ENCODE measurements around the gene BMS1.
A peak's percentile ranks its signal among the peaks of the same experiment; 100 is the strongest.
"Not testable (repeated sequence)": the region's sequence is repeated elsewhere in the genome, so short reads cannot be mapped to it uniquely, and the experiment has no call there.

The BMS1 gene

DNA sequence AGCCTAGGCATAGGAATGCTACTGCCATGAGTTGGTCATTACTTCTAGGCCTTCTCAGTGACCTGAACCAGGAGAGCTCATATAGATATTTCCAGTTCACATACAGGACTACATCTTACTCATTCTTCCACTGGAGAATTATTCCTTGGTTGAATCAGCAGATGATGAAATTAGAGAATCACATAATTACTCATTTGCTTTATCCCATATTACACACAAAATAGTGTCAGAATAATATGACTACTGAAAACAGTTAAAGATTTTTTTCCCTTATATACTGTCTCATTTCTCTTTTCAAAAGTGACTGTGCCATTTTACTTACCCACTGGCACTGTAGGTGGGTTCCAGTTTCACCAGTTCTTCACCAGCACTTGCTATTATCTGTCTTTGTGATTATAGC lies 18.5 kb downstream of the BMS1 start:
- no peak for DNase-seq

DNA sequence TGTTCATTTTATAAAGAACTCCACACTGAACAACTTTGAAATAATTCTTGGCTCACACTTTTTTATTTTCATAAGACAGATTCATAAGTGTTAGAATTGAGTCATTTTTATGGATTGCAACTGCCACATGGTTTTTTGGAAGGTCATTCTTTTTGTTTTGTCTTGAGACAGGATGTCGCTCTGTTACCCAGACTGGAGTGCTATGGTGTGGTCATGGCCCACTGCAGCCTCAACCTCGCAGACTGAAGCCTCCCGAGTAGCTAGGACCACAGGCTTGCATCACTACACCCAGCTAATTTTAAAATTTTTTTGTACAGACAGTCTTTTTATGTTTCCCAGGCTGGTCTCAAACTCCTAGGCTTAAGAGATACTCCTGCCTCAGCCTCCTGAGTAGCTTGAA lies 20.3 kb downstream of the BMS1 start:
- no peak for DNase-seq

DNA sequence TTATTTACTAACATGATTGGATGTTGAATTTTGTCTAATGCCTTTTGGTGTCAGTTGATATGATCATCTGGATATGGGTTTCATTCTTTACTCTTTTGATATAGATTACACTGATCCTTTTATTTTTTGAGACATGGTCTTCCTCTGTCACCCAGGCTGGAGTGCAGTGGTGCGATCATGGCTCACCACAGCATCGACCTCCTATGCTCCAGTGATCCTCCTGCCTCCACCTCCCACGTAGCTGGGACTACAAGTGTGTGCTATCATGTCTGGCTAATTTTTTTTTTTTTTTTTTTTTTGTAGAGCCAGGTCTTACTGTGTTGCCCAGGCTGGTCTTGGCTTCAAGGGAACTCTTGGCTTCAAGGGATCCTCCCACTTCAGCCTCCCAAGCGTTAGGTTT lies 27.1 kb downstream of the BMS1 start:
- DNase-seq, result no peak

DNA sequence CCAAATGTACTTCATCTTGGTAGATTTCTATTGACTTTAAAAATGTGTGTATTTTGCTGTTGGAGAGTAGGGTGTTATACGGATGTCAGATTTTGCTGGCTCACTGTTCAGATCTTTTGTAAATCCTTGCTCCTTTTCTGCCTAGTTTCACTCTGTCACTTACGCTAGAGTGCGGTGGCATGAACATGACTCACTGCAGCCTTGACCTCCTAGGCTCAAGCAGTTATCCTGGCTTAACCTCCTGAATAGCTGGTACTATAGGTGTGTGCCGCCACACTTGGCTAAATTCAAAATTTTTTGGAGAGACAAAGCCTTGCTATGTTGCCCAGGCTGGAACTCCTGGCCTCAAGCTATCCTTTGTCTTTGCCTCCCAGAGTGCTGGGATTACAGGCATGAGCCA lies 29.4 kb downstream of the BMS1 start:
- DNase-seq, result no peak

DNA sequence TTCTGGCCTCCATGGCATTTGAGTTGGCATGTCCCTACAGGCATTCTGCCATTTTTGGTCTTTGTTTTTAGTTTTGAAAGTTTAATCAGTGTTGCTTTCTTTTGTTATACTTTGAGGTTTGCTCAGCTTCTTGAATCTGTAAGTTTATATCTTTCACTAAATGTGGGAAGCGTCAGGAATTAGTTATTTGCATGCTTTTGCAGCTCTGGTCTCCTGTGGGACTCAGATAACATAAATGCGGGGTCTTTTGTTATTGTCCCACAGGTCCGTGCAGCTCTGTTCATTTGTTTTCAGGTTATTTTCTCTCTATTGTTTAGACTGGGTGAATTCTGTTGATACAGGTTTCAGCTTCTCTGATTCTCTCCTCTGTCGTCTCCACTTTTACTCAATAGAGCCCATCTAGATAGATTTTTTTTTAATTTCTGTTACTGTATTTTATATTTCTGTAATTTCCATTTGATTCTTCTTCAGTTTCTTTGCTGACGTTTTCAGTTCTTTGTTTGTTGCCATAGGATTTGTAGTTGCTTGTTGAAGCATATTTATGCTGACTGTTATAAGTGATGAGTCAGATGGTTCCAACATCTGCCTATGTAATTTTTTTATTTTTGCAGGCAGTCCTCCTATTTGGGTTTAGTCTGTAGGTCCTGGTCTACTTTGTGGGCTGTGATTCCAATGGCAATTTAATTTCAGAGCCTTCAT lies 31.5 kb downstream of the BMS1 start:
- DNase-seq, result not testable (repeated sequence)

DNA sequence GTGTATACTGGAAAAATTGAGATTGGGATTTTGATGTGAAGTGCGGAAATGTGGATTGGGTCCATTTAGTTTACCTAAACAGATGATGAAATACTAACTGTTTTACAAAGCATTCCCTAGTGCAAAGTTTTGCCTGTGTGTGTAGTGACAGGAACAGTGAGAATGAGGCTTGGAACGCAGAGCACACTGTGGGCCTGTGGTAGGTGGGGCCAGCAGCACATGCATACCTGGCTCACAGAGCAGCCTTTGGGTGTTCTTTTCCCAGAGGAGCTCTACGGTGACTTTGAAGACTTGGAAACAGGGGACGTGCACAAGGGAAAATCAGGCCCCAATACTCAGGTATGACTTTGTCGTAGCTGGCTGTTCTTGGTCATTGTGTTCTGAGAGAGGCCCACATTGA lies 33.7 kb downstream of the BMS1 start:
- DNase-seq, result not testable (repeated sequence)

DNA sequence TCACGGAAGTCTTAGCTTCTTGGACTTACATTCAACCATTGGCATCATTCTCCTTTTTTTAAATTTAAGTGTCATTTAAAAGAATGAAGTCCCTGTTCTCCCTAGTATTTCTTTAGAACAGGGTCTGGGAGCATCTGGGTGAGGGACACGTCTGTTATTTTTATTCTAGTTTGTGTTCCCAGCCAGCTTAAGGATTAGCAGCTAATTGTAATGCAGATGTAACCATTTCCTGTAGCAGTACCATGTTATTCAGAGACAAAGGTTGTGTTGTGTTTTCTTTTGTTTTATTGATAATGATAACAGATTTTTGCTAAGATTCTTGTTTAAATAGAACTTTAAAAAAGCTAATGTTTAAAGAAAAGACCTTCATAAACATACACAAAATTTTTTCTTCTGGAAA lies 34.3 kb downstream of the BMS1 start:
- no peak for DNase-seq

DNA sequence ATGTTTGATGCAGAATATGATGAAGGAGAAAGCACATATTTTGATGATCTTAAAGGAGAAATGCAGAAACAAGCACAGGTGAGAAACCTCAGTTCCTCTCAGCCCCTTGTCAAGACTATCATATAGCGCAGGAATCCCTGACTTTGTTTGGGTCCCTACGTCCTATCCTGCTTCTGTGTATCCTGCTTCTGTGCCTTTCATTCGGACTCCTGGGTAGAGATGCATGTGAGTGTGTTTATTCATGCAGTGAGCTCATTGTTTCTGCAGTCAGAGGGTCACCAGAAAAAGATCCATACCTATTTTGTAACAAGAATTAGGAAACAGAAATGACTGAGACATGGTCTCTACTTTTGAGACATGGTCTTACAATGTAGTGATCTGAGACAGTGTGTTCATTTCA lies 34.8 kb downstream of the BMS1 start:
- not testable (repeated sequence) for DNase-seq

DNA sequence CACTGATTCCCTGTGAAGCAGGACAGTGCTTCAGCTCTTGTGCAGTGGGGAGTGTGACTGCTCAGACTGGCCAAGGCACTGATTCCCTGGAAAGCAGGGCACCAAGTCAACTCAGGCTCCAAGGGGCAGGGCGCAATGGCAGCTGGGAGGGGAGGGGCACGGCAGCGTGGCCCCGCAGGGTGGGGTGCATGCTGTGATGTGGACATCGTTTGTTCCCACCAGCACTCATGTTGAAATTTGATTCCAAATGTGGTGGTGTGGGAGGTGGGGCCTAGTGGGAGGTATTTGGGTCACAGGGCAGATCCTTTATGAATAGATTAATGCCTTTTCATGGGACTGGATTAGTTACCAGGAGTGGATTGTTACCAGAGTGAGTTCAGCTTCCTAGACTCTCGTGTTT lies 44.2 kb downstream of the BMS1 start:
- not testable (repeated sequence) for DNase-seq

DNA sequence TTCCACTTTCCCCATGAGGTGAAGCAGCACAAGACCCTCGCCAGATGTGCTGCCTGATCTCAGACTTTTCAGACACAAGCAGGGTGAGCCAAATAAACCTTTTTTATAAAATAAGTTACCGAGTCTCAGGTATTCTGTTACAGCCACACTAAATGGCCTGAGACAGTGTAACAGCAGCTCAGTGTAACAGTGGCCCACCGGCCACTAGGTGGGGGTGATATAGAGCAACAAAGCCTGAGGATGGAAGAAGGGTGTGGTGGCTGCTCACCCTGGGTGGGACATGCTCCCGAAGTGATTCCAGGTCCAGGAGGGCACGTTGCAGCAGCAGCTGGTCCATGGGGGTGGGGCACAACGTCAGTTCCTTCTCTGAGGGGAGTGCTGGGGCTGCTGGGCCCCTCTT lies 44.6 kb downstream of the BMS1 start:
- no peak for DNase-seq

DNA sequence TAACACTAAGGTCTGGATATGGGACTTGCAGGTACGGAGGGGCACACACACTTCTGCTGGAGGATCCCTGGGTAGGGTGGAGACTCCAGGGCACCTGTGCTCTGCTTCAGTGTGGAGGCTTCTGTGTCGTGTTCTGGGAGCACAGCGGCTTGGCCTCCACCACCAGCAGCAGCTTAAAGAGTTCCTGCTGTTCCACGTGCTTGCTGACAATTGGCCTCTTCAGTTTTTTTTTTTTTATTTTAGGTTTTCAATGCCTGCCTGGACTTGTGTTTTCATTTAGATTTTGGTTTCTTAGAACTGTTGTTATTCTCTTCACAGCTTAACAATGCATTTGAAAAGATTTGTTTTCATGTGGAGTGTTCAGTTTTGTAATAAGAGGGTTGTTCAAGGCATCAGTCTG lies 45.8 kb downstream of the BMS1 start:
- DNase-seq, result not testable (repeated sequence)

DNA sequence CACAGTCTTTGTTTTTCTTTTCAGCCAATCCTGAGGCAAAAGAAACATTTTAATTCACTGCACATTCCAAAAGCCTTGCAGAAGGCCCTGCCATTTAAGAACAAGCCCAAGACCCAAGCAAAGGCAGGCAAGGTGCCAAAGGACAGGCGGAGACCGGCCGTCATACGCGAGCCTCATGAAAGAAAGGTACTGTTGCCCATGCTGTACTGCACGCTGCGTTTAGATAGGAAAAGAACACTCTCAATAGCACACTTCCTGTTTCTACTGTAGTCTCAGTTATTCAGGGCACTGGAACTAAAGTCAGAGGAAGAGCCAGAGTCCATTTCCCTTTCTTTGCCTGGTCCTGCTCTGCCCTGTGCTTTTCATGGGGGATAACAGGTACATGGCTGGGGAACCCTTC lies 47.6 kb downstream of the BMS1 start:
- no peak for DNase-seq

DNA sequence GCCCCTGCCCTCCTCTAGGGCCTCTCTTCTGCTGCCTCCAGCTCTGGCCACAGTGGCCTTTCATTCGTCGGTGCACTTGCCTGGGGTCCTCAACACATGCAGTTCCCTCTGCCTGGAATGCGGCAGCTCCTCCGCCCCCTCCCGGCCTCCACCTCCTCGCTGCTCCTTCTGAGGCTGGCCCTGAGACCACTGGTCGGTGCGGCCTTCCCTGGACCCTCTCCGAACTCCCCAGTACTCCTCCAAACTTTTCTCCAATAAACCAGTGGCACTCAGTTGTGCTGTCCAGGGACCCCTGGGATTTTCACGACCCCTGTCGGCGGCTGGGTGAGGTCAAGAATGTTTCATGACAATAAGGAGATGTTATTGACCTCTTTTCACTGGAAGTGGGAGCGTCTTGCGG lies 53.5 kb downstream of the BMS1 start:
- no peak for DNase-seq

DNA sequence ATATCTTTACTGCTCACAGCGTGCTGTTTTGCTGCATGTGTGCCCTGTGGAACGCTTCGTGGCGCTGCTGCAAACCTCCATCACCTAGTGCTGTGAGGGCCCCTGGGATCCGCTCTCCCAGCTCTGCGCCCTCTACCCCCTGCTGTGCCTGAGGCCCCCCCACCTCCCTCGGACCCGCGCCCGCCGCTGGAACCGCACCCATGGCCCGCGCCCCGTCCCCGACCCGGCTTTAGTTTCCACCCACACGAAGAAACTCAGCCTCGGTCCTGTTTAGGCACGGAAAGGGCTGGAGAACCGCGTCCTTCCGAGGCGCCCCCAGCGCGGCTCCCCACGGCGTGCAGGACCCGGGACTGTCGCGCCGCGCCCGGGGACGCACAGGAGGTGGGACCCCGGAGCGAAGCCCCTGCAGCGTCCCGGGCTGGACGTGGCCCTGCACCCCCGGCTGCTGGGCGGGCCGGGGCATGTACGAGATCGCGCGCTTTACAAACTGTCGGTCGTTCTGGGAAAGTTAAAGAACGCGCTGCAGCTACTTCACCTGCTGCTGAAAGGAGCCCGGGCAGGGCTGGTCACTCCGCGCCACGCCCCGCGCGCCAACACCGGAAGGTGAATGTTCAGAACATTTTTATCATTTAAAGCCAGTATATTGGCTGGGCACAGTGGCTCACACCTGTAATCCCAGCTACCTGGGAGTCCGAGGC lies 54.3 kb downstream of the BMS1 start:
- no peak for DNase-seq

DNA sequence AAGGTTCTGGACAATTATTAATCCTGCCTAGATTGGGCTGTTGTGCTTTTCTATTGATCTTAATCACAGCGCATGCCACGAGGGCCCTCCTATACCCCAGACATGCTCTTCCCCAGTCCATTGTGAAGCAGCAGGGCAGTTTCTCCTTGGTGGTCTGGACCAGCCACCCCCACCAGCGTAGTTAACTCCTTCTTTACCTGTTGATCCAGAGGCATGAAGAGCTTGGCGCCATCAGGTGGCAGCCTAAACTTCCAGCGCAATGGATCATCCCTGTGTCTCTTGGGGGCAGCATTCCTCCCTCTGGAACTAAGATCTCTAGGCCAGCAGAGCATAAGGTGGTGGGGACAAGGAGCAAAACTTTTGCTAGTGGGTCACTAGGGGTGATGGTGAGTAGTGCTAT lies 62.2 kb downstream of the BMS1 start:
- not testable (repeated sequence) for DNase-seq

DNA sequence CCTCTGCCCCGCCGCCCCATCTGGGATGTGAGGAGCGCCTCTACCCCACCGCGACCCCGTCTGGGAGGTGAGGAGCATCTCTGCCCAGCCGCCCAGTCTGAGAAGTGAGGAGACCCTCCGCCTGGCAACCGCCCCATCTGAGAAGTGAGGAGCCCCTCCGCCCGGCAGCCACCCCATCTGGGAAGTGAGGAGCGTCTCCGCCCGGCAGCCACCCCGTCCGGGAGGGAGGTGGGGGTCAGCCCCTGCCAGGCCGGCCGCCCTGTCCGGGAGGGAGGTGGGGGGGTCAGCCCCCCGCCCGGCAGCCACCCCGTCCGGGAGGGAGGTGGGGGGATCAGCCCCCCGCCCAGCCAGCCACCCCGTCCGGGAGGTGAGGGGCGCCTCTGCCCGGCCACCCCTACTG lies 64.7 kb downstream of the BMS1 start:
- DNase-seq, result not testable (repeated sequence)

DNA sequence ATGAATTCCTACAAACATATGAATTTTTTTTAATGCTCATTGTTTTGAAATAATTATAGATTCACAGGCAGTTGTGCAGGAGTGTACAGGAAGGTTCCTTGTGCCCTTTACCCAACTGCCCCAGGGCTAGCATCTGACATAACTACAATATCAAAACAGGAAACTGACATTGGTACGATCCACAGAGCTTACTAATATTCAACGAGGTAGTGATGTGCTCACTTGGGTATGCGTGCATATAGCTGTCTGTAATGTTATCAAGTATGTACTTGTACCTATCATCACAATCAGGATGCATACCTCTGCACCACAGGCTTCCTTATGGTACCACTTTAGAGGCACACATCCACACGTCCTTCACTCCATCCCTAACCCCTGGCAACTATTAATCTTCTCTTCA lies 68.3 kb downstream of the BMS1 start:
- no peak for DNase-seq

DNA sequence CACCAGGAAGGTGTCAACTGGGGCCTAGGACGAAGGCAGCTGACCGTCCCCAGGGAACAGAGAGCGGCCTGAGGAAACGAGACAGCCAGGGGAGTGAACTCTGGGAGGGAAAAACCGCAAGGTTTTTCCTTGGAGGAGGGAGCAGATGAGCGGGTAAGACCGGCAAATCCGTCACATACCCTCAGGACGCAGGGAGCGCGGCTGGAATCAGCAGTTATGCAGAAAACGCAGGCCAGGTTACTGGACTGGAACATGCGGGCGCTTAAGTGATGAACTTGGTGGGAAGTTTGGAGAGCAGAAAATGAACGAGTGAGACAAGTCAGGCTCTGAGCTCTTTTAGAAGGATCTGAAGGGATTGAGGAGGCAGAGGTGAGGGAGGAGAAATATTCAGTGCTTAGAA lies 76.7 kb downstream of the BMS1 start:
- DNase-seq, result no peak

DNA sequence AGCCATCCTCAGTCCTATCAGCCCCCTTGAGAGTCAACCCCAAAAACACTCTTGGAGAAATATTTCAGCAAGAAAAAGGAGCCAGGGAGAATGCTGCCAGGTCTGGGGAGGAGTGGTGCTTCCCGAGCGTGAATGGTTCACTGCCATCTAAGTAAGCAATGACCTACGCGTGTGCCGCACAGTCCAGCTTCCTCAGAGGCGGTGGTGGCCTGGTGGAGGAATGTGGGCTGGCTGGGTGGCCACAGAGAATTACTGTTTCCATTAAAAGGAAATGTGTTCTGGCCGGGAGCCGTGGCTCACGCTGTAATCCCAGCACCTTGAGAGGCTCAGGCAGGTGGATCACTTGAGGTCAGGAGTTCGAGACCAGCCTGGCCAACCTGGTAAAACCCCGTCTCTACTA lies 77.4 kb downstream of the BMS1 start:
- DNase-seq, result not testable (repeated sequence)

DNA sequence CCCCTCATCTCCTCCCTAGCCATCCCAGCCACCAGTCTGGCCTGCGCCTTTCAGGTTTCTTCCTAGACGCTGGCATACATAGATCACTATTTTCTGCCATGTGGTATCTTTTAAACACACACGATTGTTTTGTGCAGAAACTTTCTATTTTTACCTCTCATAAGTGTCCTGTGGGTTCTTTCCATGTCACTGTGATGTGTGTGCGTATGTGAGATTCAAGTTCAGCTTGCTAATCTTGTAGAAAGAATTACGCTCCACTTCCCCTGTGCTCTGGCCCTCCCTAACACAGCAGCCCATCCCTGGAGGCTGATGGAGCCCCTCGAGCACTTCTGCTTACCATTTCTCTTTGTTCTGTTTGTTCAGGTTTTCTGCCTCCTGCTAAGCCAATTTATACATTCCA lies 80.2 kb downstream of the BMS1 start:
- not testable (repeated sequence) for DNase-seq

DNA sequence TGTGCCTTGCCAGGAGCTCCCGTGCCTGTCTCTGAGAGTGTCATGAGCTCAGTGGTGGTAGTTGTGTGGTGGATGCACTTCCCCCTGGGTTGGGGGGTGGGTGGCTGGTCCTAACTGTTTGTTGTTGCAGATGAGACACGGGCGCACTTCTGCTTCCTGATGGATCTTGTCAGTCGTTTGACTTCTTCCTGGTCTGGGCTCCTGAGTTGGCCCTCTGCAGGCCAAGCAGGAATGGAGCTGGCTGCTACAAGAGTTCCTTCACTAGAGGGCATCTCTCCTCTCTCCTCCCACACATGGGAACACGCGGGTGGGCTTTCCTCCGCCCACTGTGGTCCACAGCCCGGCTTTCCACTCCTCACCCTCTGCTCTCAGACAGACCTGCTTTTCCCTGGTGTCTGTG lies 82.0 kb downstream of the BMS1 start:
- DNase-seq, result no peak

DNA sequence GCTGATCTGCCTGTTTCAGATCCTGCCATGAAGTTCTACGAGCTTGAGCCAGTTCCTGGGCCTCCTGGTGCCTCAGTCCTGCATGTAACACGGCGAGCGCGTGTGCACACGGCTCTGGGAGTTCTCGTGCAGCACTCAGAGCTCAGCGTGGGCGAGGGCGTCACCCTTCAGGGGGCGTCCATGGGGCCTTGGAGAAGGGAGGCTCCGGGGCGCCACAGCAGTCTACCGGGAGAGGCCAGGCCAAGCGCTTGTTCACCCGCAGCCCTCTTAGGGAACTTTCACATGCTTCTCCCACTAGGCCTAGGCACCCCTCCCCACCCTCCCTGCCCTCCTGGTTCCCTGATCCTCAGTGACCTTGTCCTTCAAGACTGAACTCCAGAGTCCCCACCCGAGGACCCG lies 83.1 kb downstream of the BMS1 start:
- DNase-seq, result no peak

DNA sequence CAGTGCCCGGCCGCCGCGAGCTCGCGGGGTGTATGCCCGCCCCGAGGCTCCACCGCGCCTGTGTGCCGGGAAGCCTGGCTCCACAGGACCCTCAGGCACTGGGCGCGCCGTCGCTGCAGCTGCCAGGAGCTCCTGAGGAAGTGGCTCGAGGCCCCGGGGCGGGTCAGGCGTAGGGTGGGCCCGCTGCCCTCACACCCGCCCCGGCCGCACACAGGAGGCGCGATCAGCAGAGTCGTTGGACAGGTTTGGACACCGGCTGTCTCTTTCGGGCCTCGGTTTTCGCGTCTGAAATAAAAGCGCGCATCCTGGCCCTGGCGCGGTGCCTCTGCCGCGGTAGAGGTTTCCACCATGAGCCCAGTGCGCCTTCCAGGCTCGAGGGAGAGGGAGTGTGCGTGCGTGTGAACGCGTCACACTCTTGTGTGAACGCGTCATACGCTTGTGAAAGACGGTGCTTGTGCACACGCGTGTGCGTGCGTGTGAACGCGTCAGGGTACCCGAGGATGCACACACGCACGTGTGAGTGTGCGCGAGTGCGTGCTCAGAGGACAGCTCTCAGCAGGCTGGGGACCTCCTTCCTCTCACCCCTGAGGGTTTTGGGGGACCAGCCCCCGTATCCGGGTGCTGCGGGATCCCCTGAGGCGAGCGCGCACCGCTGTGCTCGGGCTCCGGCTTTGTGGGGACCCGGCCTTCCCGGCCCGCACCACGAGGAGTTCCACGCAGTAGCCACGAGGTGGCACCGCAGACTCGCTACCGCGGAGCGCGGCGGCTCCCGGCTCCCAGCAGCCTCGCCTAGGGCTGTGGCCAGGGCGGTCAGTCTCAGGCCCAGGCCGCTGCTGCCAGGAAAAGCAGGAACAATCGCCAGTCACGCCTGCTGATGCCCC lies 83.8 kb downstream of the BMS1 start:
- peak; percentile 76 for DNase-seq

DNA sequence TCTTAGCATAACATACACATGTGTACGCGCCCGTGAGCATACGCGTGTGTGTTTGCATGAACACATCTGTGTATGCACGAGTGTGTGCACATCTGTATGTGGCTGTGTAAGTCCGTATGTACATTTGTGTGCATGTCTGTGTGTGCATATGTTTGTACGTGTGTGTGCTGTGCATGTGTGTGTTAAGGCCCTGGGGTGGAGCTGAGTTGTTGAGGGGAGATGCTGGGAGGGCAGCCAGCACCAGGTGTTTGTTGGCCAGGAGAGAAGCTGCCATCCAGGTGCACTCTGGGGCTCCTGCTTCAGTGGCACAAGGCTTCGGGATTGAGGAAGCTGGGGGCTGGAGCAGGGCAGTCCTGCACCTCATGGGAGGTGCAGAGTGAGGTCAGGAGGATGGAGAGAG lies 85.0 kb downstream of the BMS1 start:
- DNase-seq, result no peak

Data from activated CD8-positive, alpha-beta memory T cell treated with anti-CD3 and anti-CD28 coated beads for 24 hours (primary cell).